ENCODE measurements around the gene SYNPO2. TPM values are rescaled to one million over a fixed set of nuclear protein-coding genes. Genes with fewer than 3 reads are reported as not detected.

SYNPO2 gene
- total RNA-seq, 4 donors from 2014 or later = 1,547 to 3,168 (median 2,047) TPM

DNA sequence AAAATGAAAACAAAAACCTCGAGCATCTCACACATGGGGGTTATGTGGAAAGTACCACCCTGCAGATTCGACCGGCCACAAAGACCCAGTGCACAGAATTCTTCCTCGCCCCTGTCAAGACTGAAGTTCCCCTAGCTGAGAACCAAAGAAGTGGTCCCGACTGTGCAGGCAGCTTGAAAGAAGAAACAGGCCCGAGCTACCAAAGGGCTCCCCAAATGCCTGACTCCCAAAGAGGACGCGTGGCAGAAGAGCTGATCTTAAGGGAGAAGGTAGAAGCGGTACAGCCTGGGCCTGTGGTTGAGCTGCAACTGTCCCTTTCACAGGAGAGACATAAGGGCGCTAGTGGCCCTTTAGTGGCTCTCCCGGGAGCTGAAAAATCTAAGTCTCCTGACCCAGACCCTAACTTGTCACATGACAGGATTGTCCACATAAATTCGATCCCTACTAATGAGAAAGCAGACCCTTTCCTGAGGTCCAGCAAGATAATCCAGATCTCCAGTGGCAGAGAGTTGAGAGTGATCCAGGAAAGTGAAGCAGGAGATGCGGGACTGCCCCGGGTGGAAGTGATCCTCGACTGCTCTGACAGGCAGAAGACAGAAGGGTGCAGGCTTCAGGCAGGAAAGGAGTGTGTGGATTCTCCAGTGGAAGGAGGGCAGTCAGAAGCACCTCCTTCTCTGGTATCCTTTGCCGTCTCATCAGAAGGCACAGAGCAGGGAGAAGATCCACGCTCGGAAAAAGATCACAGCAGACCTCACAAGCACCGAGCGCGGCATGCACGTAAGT, 138.2 kb downstream of the SYNPO2 start:
- Histone ChIP-seq H3K27ac (peak overlapping the region; percentile 90 to 100 (median 97)), H3K27me3 (no peaks in the 10 kb centered on the region), H3K4me3 (peak overlapping the region; percentile 55), H3K4me1 (peaks cover 0 to 50% (median 13%) of the 10 kb centered on the region in 3 donors), H3K9me3 (no peaks in the 10 kb centered on the region), H3K36me3 (peaks cover 0 to 27% of the 10 kb centered on the region in 2 donors)
- peak; percentile 79 to 87 for TF ChIP-seq POLR2A (IDR thresholded peaks at IDR 0.05)
- peak; percentile 96 for TF ChIP-seq POLR2AphosphoS5 (IDR thresholded peaks at IDR 0.05)
- TF ChIP-seq CTCF (IDR thresholded peaks at IDR 0.05) = no peak
- TF ChIP-seq EP300 (IDR thresholded peaks at IDR 0.05) = no peak
- peak; percentile 70 for ATAC-seq
- 24 to 40% methylated on average over 9 to 17 of the region's 22 CpGs for WGBS, 2 donors (ENCODE audit: low coverage in 1 of 2)

- 30 to 36% methylated on average over 2 of the region's 2 CpGs for WGBS, 2 donors (ENCODE audit: low coverage in 1 of 2)
- H3K9me3 ChIP-seq = no peaks in the 10 kb centered on the region
- no peaks in the 10 kb centered on the region for H3K27me3 ChIP-seq
- TF ChIP-seq CTCF (IDR thresholded peaks at IDR 0.05) (no peak), POLR2AphosphoS5 (IDR thresholded peaks at IDR 0.05) (peak; percentile 78), POLR2A (IDR thresholded peaks at IDR 0.05) (peak; percentile 26), EP300 (IDR thresholded peaks at IDR 0.05) (no peak)
- peaks cover 3 to 37% of the 10 kb centered on the region in 2 donors for H3K36me3 ChIP-seq
- H3K4me3 ChIP-seq = peak overlapping the region; percentile 55
- peak overlapping the region; percentile 90 to 100 (median 97) for H3K27ac ChIP-seq
- no peak for ATAC-seq
- H3K4me1 ChIP-seq = peaks cover 0 to 48% (median 12%) of the 10 kb centered on the region in 3 donors
Observed at GRCh38 chr4:119027811-119028210, 139.2 kb downstream of the SYNPO2 start.

DNA sequence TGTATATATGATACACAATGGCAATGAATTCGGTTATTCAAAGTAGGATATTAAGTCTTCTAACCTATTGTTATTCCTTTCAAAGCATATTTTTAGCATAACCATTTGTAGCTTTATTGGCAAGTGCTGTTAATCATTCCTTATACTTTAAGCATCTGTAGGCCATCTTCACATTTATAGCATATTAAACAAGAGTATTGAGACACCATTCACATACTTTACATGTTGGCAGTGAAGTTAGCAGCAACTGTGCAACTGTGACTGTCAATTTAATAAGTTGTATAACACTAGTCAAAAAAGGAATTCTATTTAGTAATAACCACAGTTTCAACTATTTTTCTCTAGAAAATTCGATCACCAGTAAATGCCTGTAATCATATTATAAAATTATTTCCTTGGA, 139.6 kb downstream of the SYNPO2 start:
- WGBS, 2 donors (ENCODE audit: low coverage in 1 of 2) = 29 to 41% methylated on average over 2 of the region's 2 CpGs
- Histone ChIP-seq H3K27ac (peak overlapping the region; percentile 90 to 100 (median 97)), H3K4me1 (peaks cover 0 to 43% (median 12%) of the 10 kb centered on the region in 3 donors), H3K27me3 (no peaks in the 10 kb centered on the region), H3K4me3 (peak overlapping the region; percentile 55), H3K36me3 (peaks cover 3 to 42% of the 10 kb centered on the region in 2 donors), H3K9me3 (no peaks in the 10 kb centered on the region)
- ATAC-seq = no peak
- TF ChIP-seq CTCF (IDR thresholded peaks at IDR 0.05) (no peak), POLR2AphosphoS5 (IDR thresholded peaks at IDR 0.05) (peak; percentile 52), POLR2A (IDR thresholded peaks at IDR 0.05) (no peak), EP300 (IDR thresholded peaks at IDR 0.05) (no peak)

- Histone ChIP-seq H3K27ac (peak overlapping the region; percentile 85 to 100 (median 94)), H3K27me3 (no peaks in the 10 kb centered on the region), H3K4me3 (peak overlapping the region; percentile 55), H3K9me3 (no peaks in the 10 kb centered on the region), H3K4me1 (peaks cover 0 to 40% (median 3%) of the 10 kb centered on the region in 3 donors), H3K36me3 (peaks cover 7 to 36% of the 10 kb centered on the region in 2 donors)
- ATAC-seq = no peak
- WGBS, 2 donors (ENCODE audit: low coverage in 1 of 2) = 24 to 70% methylated on average over 10 to 18 of the region's 18 CpGs
- TF ChIP-seq EP300 (IDR thresholded peaks at IDR 0.05) = no peak
- no peak for TF ChIP-seq CTCF (IDR thresholded peaks at IDR 0.05)
- TF ChIP-seq POLR2AphosphoS5 (IDR thresholded peaks at IDR 0.05) = peak; percentile 71
- peak; percentile 17 to 23 for TF ChIP-seq POLR2A (IDR thresholded peaks at IDR 0.05)
Observed at GRCh38 chr4:119029847-119030535, 141.3 kb downstream of the SYNPO2 start.
